K562 (cell line): Measurements from ENCODE around the gene TMEM218. TPM values are rescaled to one million over a fixed set of nuclear protein-coding genes. Genes with fewer than 3 reads are reported as not detected.

ENCODE experiments used
- ATAC-seq: fragments of 200-7000 bp; cut with Tn5 transposase; 3 replicates; pipeline ENCODE4 v1.9.1; 2020; ENCODE audit warnings: moderate library complexity
- BruUV-seq: library from RNA; stranded (reverse); fragments of 400-500 nt; replicated peaks from 2 replicates; lab custom pipeline; 2021; lab: Mats Ljungman, UMichigan
- CTCF ChIA-PET: fragments of 300-600 bp; formaldehyde crosslinking; extraction: SDS; loops from one replicate; lab custom pipeline; 2021; ENCODE audit warnings: low intra/inter-chr PET ratio; lab: Yijun Ruan, JAX
- POLR2A ChIA-PET: fragments of 300-600, 350-650 bp; sonication (Branson Sonifier 250); formaldehyde crosslinking; extraction: SDS; loops from one replicate; lab custom pipeline; 2021; ENCODE audit warnings: antibody characterized with exemption, inconsistent platforms; lab: Yijun Ruan, JAX
- DNase-seq, 4 experiments: peaks; one replicate each; pipeline versions ENCODE4 v3.0.0 to v3.0.0-alpha.2; 2011 to 2018; ENCODE audit warnings: low spot score in 3 of 4, mixed read lengths in 3 of 4; ENCODE audit errors: extremely low read depth in 1 of 4
- FAIRE-seq: peaks from 2 replicates; lab custom pipeline; 2011; peaks lifted over from hg19 to GRCh38; lab: Jason Lieb, UNC
- H2AFZ ChIP-seq: 2 replicates; pipeline ENCODE4 v1.6.0; 2011; ENCODE audit warnings: low read depth, low read length, control low read depth, inconsistent platforms
- H3K27ac ChIP-seq: fragments of 200-600 bp; 3 replicates; pipeline ENCODE4 v1.8.0; 2011; ENCODE audit warnings: low read depth, mild to moderate bottlenecking, control low read depth, inconsistent platforms, low read length, moderate library complexity, mixed read lengths; ENCODE audit errors: extremely low read depth
- H3K27me3 ChIP-seq, 2 experiments: fragments of 300-600 bp in 1 of 2; 2 replicates in 1 of 2; 3 replicates in 1 of 2; pipeline versions ENCODE4 v1.6.0 to v1.8.0; 2011; ENCODE audit warnings: inconsistent platforms in 2 of 2, low read length in 2 of 2, mild to moderate bottlenecking in 1 of 2, mixed read lengths in 1 of 2, moderate library complexity in 1 of 2; ENCODE audit not compliant: control insufficient read depth in 2 of 2, insufficient read depth in 2 of 2
- H3K36me3 ChIP-seq: fragments of 300-600 bp; 3 replicates; pipeline ENCODE4 v1.8.0; 2011; ENCODE audit warnings: mild to moderate bottlenecking, low read length, inconsistent platforms; ENCODE audit not compliant: control insufficient read depth, insufficient read depth
- H3K4me1 ChIP-seq, 2 experiments: fragments of 200-600 bp in 1 of 2; replicated peaks in 1 of 2; 2 replicates in 1 of 2; 3 replicates in 1 of 2; pipeline versions ENCODE4 v1.5.1 to v1.8.0; 2011; ENCODE audit warnings: inconsistent platforms in 2 of 2, low read length in 2 of 2, mild to moderate bottlenecking in 1 of 2, mixed read lengths in 1 of 2, moderate library complexity in 1 of 2; ENCODE audit not compliant: control insufficient read depth in 2 of 2, insufficient read depth in 2 of 2
- H3K4me2 ChIP-seq: 2 replicates; pipeline ENCODE4 v1.6.1; 2011; ENCODE audit warnings: low read length, control low read depth, inconsistent platforms, mixed read lengths; ENCODE audit not compliant: insufficient read depth
- H3K4me3 ChIP-seq: fragments of 200-600 bp; sonication (generic), shearing (Covaris generic); 2 replicates; pipeline ENCODE4 v1.5.1; 2016; ENCODE audit warnings: control low read depth, inconsistent platforms
- H3K79me2 ChIP-seq: fragments of 200-600 bp; 3 replicates; pipeline ENCODE4 v1.8.0; 2011; ENCODE audit warnings: low read length, inconsistent platforms; ENCODE audit not compliant: control insufficient read depth, insufficient read depth
- H3K9ac ChIP-seq, 2 experiments: 2 replicates each; pipeline versions ENCODE4 v1.6.0 to v1.6.1; 2011; ENCODE audit warnings: low read depth in 2 of 2, low read length in 2 of 2, control low read depth in 1 of 2, inconsistent platforms in 1 of 2, mild to moderate bottlenecking in 1 of 2, mixed read lengths in 1 of 2; ENCODE audit not compliant: insufficient read depth in 1 of 2
- H3K9me1 ChIP-seq: one replicate; pipeline ENCODE4 v1.6.0; 2011; ENCODE audit warnings: inconsistent platforms, mild to moderate bottlenecking, low read length, moderate library complexity; ENCODE audit not compliant: control insufficient read depth, insufficient read depth
- H3K9me3 ChIP-seq: replicated peaks from 2 replicates; pipeline ENCODE4 v1.5.1; 2011; ENCODE audit warnings: low read depth, low read length, inconsistent platforms; ENCODE audit not compliant: control insufficient read depth, insufficient read depth
- H4K20me1 ChIP-seq: replicated peaks from 2 replicates; pipeline ENCODE4 v1.6.1; 2011; ENCODE audit warnings: low read length, inconsistent platforms, mixed read lengths; ENCODE audit not compliant: control insufficient read depth, insufficient read depth
- IRF2 ChIP-seq: sonication (generic); formaldehyde crosslinking; IDR thresholded peaks from 2 replicates; pipeline ENCODE4 v1.8.1; 2022; ENCODE audit warnings: mild to moderate bottlenecking, missing genetic modification reagents
- NFIC ChIP-seq: fragments of 450-650 bp; IDR thresholded peaks from 2 replicates; pipeline ENCODE4 v1.6.1; 2017; ENCODE audit warnings: mild to moderate bottlenecking, inconsistent platforms
- NFIX ChIP-seq: fragments of 250-450 bp; sonication (Bioruptor Pico); IDR thresholded peaks from 2 replicates; pipeline ENCODE4 v1.4.0; 2020; ENCODE audit warnings: low read depth, mild to moderate bottlenecking, moderate library complexity
- REST ChIP-seq, 2 experiments: fragments of 450-650 bp; formaldehyde crosslinking in 1 of 2; IDR thresholded peaks; 2 replicates each; pipeline versions ENCODE4 v1.4.0 to v1.6.1; 2014 to 2020; ENCODE audit warnings: mild to moderate bottlenecking in 2 of 2, borderline replicate concordance in 1 of 2, low read depth in 1 of 2
- STAT5A ChIP-seq: IDR thresholded peaks from 2 replicates; pipeline ENCODE4 v1.6.1; 2012; ENCODE audit warnings: low read length, inconsistent platforms, borderline replicate concordance
- WGBS: fragments of 100-300 bp; shearing (Covaris generic); methylation state at CpG from one replicate; pipeline ENCODE4 v1.1.6; 2016; ENCODE audit warnings: low coverage, mixed read lengths; ENCODE audit not compliant: insufficient coverage; ENCODE audit errors: missing lambda C conversion rate; 5-methylcytosine and 5-hydroxymethylcytosine counted together
- in situ Hi-C: fragments of 300-500 bp; cut with MboI; formaldehyde crosslinking; loops from 4 replicates; pipeline ENCODE4 v1.15.0; 2018; ENCODE audit warnings: inconsistent platforms, mixed read lengths
- intact Hi-C: fragments of 100-400 bp; cut with micrococcal nuclease; formaldehyde crosslinking; loops from 2 replicates; pipeline ENCODE4 v1.14.2; 2022
- polyA plus RNA-seq, 8 experiments: library from polyadenylated mRNA; depleted of rRNA in 4 of 8; stranded (reverse) in 5 of 8; unstranded in 3 of 8; fragments of >200 nt; fragmentation: Nextera tagmentation in 2 of 8; fragmentation: Illumina TruSeq in 1 of 8; extraction: Ambion mirVana in 2 of 8; extraction: Trizol in 1 of 8; gene quantifications; 2 replicates each; pipeline versions ENCODE4 v1.2.1 to v1.2.3, GENCODE V29; 2011 to 2014; ENCODE audit warnings: inconsistent platforms in 1 of 8, missing spikeins in 1 of 8
- total RNA-seq, 7 experiments: library from RNA; depleted of rRNA in 6 of 7; stranded (reverse); fragments of >200 nt in 6 of 7; fragmentation: Illumina TruSeq in 2 of 7; extraction: Trizol in 2 of 7; gene quantifications; 2 replicates each; pipeline versions ENCODE4 v1.2.1 to v1.2.3, GENCODE V29; 2011 to 2021; ENCODE audit warnings: low replicate concordance in 1 of 7

Gene TMEM218
- total and polyA plus RNA-seq, 9 of the 15 experiments (the other 6 are each of a cell fraction or from before 2014, with no cell fraction given) = 13.4 to 32.2 (median 25.4) TPM

GRCh38 chr11:125157953-125158680 is 46.7 kb upstream of the TMEM218 start:
- CTCF ChIA-PET = no interaction called here
- ATAC-seq = no peak
- peak; percentile 48; the same call in 1 of the 2 replicates for TF ChIP-seq NFIX (CRISPR knock-in tag)
- TF ChIP-seq NFIC = peak; percentile 90
- TF ChIP-seq IRF2 (CRISPR knock-in tag) = no peak
- TF ChIP-seq, all 486 proteins: peak for 2

DNA sequence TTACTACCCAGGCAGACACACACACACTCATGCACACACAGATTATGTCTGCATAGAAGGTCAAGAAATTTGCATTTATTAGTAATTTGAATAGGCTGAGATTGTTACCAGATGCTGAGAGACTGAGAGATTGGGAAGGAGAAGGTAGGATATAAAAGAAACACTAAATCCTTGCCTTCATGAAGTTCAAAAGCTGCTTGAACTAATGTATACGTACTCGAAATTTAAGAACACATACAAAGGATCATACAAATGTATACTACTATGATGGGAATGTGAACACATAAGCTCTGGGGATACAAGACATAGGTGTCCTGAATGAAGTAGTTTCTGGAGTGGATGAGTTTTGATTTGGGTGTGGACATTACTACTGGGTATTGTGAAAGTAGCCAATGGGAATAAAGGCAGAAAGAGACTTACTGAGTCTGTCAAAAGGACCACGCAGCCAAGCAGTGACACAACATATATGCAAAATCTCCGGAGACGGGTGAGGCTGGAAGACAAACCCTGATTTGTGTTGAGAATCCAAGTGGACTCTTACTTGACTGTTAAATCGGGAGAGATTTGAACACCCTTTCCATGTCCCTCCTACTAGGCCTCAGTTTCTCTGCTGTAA is 45.8 kb upstream of the TMEM218 start:
- POLR2A ChIA-PET = no interaction called here
- WGBS = 6% methylated on average over 6 of the region's 6 CpGs
- H3K9me3 ChIP-seq = no peaks in the 10 kb centered on the region; the same call in 1 of the 2 replicates

More at GRCh38 chr11:125157953-125158680, 46.7 kb upstream of the TMEM218 start:
- Histone ChIP-seq H3K79me2 (no peaks in the 10 kb centered on the region), H3K27me3 (peaks cover 11 to 32% of the 10 kb centered on the region in 2 experiments), H3K9me3 (no peaks in the 10 kb centered on the region; the same call in 1 of the 2 replicates), H3K4me1 (no peaks in the 10 kb centered on the region), H3K4me2 (no peak overlapping the region), H3K36me3 (no peaks in the 10 kb centered on the region), H2AFZ (no peak overlapping the region), H4K20me1 (no peaks in the 10 kb centered on the region), H3K27ac (no peak overlapping the region), H3K9ac (no peak overlapping the region), H3K9me1 (no peaks in the 10 kb centered on the region), H3K4me3 (no peak overlapping the region)
- FAIRE-seq (no peak), DNase-seq (no peak)
- in situ Hi-C loops (no loop called here), intact Hi-C loops (no loop called here)
- POLR2A ChIA-PET = interaction anchor here (1.6 kb wide), 1 partner anchor 16 kb away, joined by 3 read pairs; no protein-coding TSS in a partner anchor
- WGBS = under 1% methylated on average over 10 of the region's 10 CpGs
- no TSS peak for BruUV-seq

More for the DNA sequence above, 45.8 kb upstream of the TMEM218 start:
- CTCF ChIA-PET = no interaction called here
- in situ Hi-C loops = no loop called here
- no peak for ATAC-seq
- FAIRE-seq = no peak
- Histone ChIP-seq H3K36me3 (no peaks in the 10 kb centered on the region), H3K9ac (no peak overlapping the region), H3K9me1 (no peaks in the 10 kb centered on the region), H2AFZ (no peak overlapping the region), H3K27ac (no peak overlapping the region)
- DNase-seq = no peak
- TF ChIP-seq REST (IDR thresholded peaks at IDR 0.05; ENCODE audit: borderline replicate concordance) (no peak), REST (CRISPR knock-in tag; IDR thresholded peaks at IDR 0.05; ENCODE audit: low read depth) (no peak), STAT5A (no peak)
- TF ChIP-seq, all 486 proteins: peak for 0
- Histone ChIP-seq H4K20me1 (no peaks in the 10 kb centered on the region), H3K4me3 (no peak overlapping the region), H3K27me3 (peaks cover 7 to 31% of the 10 kb centered on the region in 2 experiments), H3K4me2 (no peak overlapping the region), H3K4me1 (no peaks in the 10 kb centered on the region), H3K79me2 (no peaks in the 10 kb centered on the region)
- BruUV-seq = no TSS peak
- intact Hi-C loops = no loop called here
